Mucosa of descending colon (tissue), 3 donors: ENCODE results near the gene ADAM12. TPM values are rescaled to one million over a fixed set of nuclear protein-coding genes. Genes with fewer than 3 reads are reported as not detected.

Source experiments
- ATAC-seq: fragments of 200-7000 bp; cut with Tn5 transposase; one replicate; pipeline ENCODE4 v1.9.1; 2020; ENCODE audit warnings: mild to moderate bottlenecking, moderate library complexity
- DNase-seq, 3 donors: peaks; one replicate each; pipeline ENCODE4 v3.0.0-alpha.2; 2020
- H3K36me3 ChIP-seq: fragments of 200-600 bp; one replicate; pipeline ENCODE4 v1.8.0; 2021; ENCODE audit warnings: low read depth, mild to moderate bottlenecking
- H3K4me1 ChIP-seq: fragments of 200-600 bp; one replicate; pipeline ENCODE4 v1.8.0; 2021; ENCODE audit warnings: low read depth, mild to moderate bottlenecking
- H3K4me3 ChIP-seq: fragments of 200-600 bp; one replicate; pipeline ENCODE4 v1.8.0; 2021; ENCODE audit warnings: mild to moderate bottlenecking
- H3K9me3 ChIP-seq: fragments of 200-600 bp; one replicate; pipeline ENCODE4 v1.8.0; 2021; ENCODE audit warnings: mild to moderate bottlenecking
- CTCF ChIP-seq: fragments of 200-600 bp; IDR thresholded peaks from one replicate; pipeline ENCODE4 v1.8.0; 2022; ENCODE audit warnings: antibody characterized with exemption, mild to moderate bottlenecking
- intact Hi-C, 2 donors: fragments of 100-400 bp; cut with DNase I in 1 of 2; cut with micrococcal nuclease in 1 of 2; formaldehyde crosslinking; loops; one replicate each; pipeline versions ENCODE4 v1.11.0 to v1.11.1; 2022; cut with DNase I, micrococcal nuclease
- total RNA-seq, 3 donors: library from RNA; stranded (reverse); fragmentation: NEBNext Ultra II Directional in 2 of 3; extraction: Animal tissue kit (Norgen Biotek cat#: 25700) in 2 of 3; gene quantifications; one replicate each; pipeline versions ENCODE4 v1.2.1 to v1.2.4, GENCODE V29; 2021 to 2023
- donor health status: DM: no; HTN: no; CAD: no; lungs with moderate emphysema.
- donor health status: DM: no; HTN: no; CAD: no.
- donor health status: DM: no; HTN: yes; CAD: no.

ADAM12 gene
- total RNA-seq, 3 donors from 2014 or later, result 0.20 to 0.89 (median 0.66) TPM

GRCh38 chr10:126409821-126410220 is 21.5 kb upstream of the ADAM12 start:
- Histone ChIP-seq H3K9me3 (no peaks in the 10 kb centered on the region), H3K36me3 (no peaks in the 10 kb centered on the region), H3K4me1 (no peaks in the 10 kb centered on the region), H3K4me3 (no peak overlapping the region)
- intact Hi-C loops, result no loop called here
- no peak for TF ChIP-seq CTCF
- ATAC-seq (no peak), DNase-seq (no peak)

GRCh38 chr10:126408953-126409641 is 20.8 kb upstream of the ADAM12 start:
- Histone ChIP-seq H3K9me3 (no peaks in the 10 kb centered on the region), H3K36me3 (no peaks in the 10 kb centered on the region), H3K4me3 (no peak overlapping the region), H3K4me1 (no peaks in the 10 kb centered on the region)
- intact Hi-C loops, result no loop called here
- no peak for TF ChIP-seq CTCF
- DNase-seq (no peak), ATAC-seq (no peak)

GRCh38 chr10:126407831-126408230 is 19.6 kb upstream of the ADAM12 start:
- Histone ChIP-seq H3K4me1 (no peaks in the 10 kb centered on the region), H3K9me3 (no peaks in the 10 kb centered on the region), H3K36me3 (no peaks in the 10 kb centered on the region), H3K4me3 (no peak overlapping the region)
- DNase-seq (no peak), ATAC-seq (no peak)
- intact Hi-C loops, result no loop called here
- no peak for TF ChIP-seq CTCF

- Histone ChIP-seq H3K4me3 (no peak overlapping the region), H3K9me3 (no peaks in the 10 kb centered on the region), H3K36me3 (no peaks in the 10 kb centered on the region), H3K4me1 (no peaks in the 10 kb centered on the region)
- intact Hi-C loops, result no loop called here
- ATAC-seq (no peak), DNase-seq (no peak)
- no peak for TF ChIP-seq CTCF
Observed at GRCh38 chr10:126405239-126405775, 17.0 kb upstream of the ADAM12 start.

GRCh38 chr10:126402721-126403695 is 14.7 kb upstream of the ADAM12 start:
- no peaks in the 10 kb centered on the region for H3K9me3 ChIP-seq
- no peak for TF ChIP-seq CTCF
- H3K4me3 ChIP-seq, result no peak overlapping the region
- DNase-seq (peak in 1 of 3 donors; percentile 6), ATAC-seq (no peak)
- intact Hi-C loops, result no loop called here
- H3K36me3 ChIP-seq, result no peaks in the 10 kb centered on the region
- H3K4me1 ChIP-seq, result no peaks in the 10 kb centered on the region
